ENCODE measurements around the gene MED15.

MED15 gene

DNA sequence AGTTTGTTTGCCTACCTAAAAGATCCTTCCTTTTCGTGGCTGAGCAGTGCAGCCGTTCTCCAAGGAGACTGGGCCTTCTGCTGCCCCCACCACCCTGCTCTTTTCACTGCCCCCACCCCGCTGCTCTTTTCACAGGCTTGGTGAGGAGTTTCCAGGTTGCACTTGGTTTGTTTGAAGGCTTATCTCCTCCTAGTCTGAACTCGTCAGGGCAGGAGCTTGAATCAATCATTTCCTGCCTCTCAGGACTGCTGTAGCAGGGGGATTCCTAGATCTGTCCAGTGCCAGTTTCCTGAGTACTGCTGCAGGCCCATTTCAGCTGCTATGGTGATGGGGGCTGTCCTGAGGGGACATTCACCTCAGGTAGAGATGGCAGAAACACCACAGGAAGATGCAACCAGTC, 10.0 kb downstream of the MED15 start:
- TF ChIP-seq ZFX (IDR thresholded peaks at IDR 0.05; ENCODE audit: borderline replicate concordance): no peak
- TF ChIP-seq, protein P1, sequence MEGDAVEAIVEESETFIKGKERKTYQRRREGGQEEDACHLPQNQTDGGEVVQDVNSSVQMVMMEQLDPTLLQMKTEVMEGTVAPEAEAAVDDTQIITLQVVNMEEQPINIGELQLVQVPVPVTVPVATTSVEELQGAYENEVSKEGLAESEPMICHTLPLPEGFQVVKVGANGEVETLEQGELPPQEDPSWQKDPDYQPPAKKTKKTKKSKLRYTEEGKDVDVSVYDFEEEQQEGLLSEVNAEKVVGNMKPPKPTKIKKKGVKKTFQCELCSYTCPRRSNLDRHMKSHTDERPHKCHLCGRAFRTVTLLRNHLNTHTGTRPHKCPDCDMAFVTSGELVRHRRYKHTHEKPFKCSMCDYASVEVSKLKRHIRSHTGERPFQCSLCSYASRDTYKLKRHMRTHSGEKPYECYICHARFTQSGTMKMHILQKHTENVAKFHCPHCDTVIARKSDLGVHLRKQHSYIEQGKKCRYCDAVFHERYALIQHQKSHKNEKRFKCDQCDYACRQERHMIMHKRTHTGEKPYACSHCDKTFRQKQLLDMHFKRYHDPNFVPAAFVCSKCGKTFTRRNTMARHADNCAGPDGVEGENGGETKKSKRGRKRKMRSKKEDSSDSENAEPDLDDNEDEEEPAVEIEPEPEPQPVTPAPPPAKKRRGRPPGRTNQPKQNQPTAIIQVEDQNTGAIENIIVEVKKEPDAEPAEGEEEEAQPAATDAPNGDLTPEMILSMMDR (IDR thresholded peaks at IDR 0.05): no peak
- no peak overlapping the region for H3K27ac ChIP-seq

DNA sequence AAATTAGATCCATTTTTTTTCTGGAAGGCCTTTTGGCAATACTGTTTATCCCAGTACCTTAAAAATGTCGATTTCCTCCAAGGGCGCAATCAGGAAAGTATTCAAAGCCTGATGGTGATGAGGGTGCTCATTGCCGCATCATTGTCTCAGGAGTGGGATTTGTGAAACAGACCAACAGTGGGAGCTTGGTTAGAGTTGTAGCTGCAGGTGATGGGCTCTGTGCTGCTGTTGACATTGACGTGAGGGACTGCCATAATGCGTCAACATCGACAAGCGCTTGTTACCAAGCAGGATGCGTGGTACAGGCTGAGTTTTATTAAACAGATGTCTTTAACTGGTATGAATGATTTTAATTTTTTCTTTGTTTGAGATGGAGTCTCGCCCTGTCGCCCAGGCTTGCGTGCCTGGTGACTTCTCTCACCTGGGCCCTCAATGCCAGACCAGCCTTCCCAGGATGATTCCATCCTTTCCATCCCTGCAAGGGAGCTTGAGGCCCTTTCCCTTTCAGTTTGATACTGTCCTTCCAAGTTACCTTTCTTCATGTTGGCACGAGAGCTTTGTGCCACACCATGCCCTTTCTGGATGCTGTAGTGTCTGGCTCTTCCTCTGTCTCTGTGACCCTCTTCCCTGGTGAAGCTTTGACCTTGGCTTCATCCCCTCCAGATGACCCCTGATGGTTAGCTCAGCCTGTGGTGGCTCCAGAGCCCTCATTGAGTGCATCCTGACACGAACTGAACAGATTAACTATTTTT, 10.6 kb downstream of the MED15 start:
- no peak for TF ChIP-seq ZFX (IDR thresholded peaks at IDR 0.05; ENCODE audit: borderline replicate concordance)
- no peak overlapping the region for H3K27ac ChIP-seq

DNA sequence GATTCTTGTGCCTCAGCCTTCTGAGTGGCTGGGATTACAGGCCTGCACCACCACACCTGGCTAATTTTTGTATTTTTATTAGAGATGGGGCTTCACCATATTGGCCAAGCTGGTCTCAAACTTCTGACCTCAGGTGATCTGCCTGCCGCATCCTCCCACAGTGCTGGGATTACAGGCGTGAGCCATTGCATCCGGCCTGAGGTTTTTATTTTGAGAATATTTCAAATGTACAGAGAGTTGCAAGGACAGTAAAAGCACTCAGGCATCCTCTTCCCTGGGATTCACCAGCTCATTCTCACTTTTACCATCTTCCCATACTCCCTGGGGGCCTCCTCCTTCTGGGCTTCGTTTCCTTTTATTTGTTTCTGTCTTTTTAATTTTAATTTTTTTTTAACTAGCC, 12.1 kb downstream of the MED15 start:
- TF ChIP-seq, protein P1 (IDR thresholded peaks at IDR 0.05): no peak
- TF ChIP-seq ZFX (IDR thresholded peaks at IDR 0.05; ENCODE audit: borderline replicate concordance): no peak
- no peak overlapping the region for H3K27ac ChIP-seq

DNA sequence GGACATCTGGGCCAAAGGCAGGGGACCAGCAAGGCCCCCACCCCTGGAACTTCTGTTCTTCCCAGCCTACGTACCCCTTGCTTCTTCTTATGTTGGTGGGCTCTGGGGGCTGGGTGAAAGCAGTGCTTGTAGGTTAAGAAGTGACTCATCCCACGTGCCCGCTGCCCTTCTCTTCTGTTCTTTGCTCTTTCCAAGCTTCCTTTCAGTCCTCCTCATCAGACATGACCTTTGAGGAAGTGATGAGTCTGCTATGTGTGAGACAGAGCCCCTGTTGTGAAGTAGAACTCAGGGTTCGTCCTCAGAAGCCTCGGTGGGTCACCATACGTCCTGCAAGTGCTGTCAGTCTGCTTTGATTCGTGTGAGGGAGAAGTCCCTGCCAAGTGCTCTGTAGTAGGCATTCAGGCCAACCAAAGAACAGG, 12.7 kb downstream of the MED15 start:
- H3K27ac ChIP-seq: no peak overlapping the region
- TF ChIP-seq, protein P1 (IDR thresholded peaks at IDR 0.05): no peak
- no peak for TF ChIP-seq ZFX (IDR thresholded peaks at IDR 0.05; ENCODE audit: borderline replicate concordance)

DNA sequence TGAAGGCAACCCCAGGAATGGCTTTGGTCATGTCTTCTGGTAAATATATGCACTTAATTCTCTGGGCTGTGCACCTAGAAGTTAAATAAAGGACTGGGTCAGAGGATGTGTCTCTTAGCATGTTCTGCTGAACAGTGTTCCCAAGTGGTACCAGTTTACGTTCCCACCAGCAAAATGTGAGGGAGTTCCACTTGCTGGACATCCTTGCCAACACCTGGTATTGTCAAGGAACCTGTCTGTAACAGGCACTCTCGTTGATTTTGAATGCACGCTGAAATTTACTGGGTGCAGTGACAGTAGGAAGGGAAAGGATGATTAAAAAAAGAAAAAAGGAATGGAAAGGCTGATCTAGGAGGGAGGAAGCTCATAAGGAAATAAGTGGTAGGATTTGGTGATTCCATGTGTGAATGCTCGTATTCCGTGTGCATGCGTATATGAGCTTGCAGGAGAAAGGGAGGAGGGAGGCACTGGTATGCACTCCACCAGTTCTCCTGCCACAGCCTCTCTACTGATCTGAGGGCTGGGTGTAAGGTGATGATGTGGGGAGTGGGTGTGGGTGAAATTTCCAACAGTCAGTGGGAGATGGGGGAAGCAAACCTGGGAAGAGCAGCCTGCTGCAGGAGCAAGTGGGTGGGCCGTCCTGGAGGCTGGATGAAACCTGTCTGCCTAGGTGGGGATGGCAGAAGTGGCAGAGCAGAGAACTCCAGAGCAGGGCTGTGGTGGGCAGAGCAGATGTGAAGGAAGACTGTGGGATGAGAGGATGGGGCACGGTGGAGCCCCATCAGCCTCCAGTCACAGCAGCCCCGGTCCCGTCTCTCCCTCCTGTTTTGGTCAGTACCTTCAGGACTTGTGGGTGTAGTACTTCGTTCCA, 15.0 kb downstream of the MED15 start:
- TF ChIP-seq ZFX (IDR thresholded peaks at IDR 0.05; ENCODE audit: borderline replicate concordance): no peak
- TF ChIP-seq, protein P1 (IDR thresholded peaks at IDR 0.05): no peak
- no peak overlapping the region for H3K27ac ChIP-seq

DNA sequence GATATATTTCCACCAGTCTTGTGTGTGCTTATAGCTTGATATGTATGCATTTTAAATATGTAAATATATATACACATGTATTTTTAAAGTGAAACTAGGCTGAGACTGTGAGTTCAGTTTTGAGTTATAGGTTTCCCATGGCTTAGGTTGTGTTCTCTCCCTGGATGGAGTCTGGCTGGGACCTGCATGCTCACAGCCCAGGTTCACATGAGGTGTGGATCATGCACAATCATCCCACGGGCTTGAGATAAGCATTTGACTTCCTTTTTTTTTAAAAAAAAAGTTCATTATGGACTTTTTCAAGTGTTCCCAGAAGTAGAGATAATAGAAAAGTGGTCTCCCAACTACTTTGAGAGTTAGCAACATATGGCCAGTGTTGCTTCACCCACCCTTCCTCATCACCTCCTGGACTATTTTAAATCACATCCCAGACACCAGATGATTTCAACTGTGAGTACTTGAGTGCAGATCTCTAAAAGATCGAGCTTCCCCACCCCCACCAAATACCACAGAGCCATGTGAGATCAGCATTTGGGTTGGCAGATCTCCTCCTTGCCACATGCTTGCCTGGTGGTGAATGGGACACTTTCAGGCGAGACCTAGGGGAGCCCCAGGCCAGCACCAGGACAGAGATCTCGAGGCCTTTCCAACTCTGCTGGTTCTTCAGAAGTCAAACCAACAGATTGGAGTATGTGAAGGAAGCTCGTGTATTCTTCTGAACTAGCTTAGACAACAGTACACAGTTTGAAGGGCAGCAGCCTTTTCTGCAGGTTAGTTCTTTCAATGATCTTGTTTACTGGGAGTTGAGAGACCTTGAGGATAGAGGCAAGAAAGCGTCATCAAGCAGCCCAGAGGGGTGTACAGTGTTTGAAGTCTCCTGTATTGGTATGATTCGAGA, 15.9 kb downstream of the MED15 start:
- TF ChIP-seq, protein P1 (IDR thresholded peaks at IDR 0.05): no peak
- no peak for TF ChIP-seq ZFX (IDR thresholded peaks at IDR 0.05; ENCODE audit: borderline replicate concordance)
- H3K27ac ChIP-seq: no peak overlapping the region

DNA sequence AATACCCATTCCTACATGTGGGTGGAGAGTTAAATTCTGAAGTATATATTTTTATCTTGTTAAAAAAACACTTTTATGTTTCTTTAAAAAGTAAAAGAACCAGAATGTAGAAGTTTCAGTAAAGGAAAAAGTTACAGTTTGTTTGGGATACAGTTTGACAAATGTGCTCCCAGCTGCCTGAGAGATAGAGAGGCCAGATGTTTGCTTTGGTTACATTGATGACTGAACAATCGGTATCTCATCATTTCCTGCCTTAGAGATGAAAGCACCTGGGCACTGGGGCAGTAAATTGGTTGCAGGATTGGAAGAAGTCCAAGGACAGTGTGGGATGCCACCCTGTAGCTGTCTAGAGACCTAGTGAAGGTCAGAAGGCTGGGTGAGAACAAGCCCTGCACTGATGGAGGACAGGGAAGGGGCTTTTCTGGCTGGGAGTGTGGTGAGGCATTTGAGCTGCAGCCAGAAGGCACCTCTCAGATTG, 16.6 kb downstream of the MED15 start:
- H3K27ac ChIP-seq: no peak overlapping the region
- TF ChIP-seq, protein P1 (IDR thresholded peaks at IDR 0.05): no peak
- no peak for TF ChIP-seq ZFX (IDR thresholded peaks at IDR 0.05; ENCODE audit: borderline replicate concordance)

Data from 22Rv1 (cell line).